Ishikawa (cell line): ENCODE results near the gene TMEM270.

Experiments used
- CEBPB ChIP-seq: IDR thresholded peaks from 2 replicates; pipeline ENCODE4 v1.6.1; 2012
- EGR1 ChIP-seq: IDR thresholded peaks from 2 replicates; pipeline ENCODE4 v1.6.1; 2012
- EP300 ChIP-seq: IDR thresholded peaks from 2 replicates; pipeline ENCODE4 v1.6.1; 2012; ENCODE audit warnings: borderline replicate concordance
- FOXM1 ChIP-seq: IDR thresholded peaks from 2 replicates; pipeline ENCODE4 v1.6.1; 2012; ENCODE audit warnings: low read depth, borderline replicate concordance
- RAD21 ChIP-seq: IDR thresholded peaks from 2 replicates; pipeline ENCODE4 v1.6.1; 2012; ENCODE audit warnings: low read depth
- TEAD4 ChIP-seq: IDR thresholded peaks from 2 replicates; pipeline ENCODE4 v1.6.1; 2012
- YY1 ChIP-seq: IDR thresholded peaks from 2 replicates; pipeline ENCODE4 v1.6.1; 2012; ENCODE audit warnings: low read depth
- TF ChIP-seq, protein P1 (sequence below): IDR thresholded peaks from 2 replicates; pipeline ENCODE4 v1.6.1; 2012
- TF ChIP-seq, protein P2 (sequence below): IDR thresholded peaks from 2 replicates; pipeline ENCODE4 v1.6.1; 2012

DNA sequence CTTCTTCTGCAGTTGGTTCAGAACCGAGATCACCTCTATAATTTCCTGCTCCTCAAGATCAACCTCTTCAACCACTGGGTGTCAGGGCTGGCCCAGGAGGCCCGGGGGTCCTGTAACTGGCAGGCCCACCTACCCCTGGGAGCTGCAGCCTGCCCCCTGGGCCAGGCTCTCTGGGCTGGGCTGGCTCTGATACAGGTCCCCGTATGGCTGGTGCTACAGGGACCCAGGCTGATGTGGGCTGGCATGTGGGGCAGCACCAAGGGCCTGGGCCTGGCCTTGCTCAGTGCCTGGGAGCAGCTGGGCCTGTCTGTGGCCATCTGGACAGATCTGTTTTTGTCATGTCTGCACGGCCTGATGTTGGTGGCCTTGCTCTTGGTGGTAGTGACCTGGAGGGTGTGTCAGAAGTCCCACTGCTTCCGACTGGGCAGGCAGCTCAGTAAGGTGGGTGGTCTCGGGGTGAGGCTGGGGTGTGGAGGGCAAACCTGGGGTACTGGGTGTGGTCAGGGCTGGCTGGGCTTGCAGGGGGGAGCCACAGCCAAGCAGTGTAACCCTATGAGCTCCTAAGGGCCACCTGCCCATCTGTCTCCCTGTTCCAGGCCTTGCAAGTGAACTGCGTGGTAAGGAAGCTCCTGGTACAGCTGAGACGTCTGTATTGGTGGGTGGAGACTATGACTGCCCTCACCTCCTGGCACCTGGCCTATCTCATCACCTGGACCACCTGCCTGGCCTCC is 4.2 kb downstream of the TMEM270 start:
- no peak for TF ChIP-seq YY1
- TF ChIP-seq EP300 = no peak
- TF ChIP-seq, protein P1, sequence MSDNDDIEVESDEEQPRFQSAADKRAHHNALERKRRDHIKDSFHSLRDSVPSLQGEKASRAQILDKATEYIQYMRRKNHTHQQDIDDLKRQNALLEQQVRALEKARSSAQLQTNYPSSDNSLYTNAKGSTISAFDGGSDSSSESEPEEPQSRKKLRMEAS = no peak
- TF ChIP-seq RAD21 = no peak
- TF ChIP-seq, protein P2, sequence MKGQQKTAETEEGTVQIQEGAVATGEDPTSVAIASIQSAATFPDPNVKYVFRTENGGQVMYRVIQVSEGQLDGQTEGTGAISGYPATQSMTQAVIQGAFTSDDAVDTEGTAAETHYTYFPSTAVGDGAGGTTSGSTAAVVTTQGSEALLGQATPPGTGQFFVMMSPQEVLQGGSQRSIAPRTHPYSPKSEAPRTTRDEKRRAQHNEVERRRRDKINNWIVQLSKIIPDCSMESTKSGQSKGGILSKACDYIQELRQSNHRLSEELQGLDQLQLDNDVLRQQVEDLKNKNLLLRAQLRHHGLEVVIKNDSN = no peak
- TF ChIP-seq TEAD4 = no peak
- TF ChIP-seq EGR1 = no peak
- TF ChIP-seq CEBPB = no peak
- TF ChIP-seq FOXM1 = no peak
